HepG2 (cell line): ENCODE results near the gene PDZD7.

Experiments used
- BHLHE40 ChIP-seq: IDR thresholded peaks from 2 replicates; pipeline ENCODE4 v1.6.1; 2011; ENCODE audit warnings: low read length, improper control_type of control experiment
- CHD2 ChIP-seq: IDR thresholded peaks from 2 replicates; pipeline ENCODE4 v1.6.1; 2011; ENCODE audit warnings: low read depth, low read length, improper control_type of control experiment
- CTCF ChIP-seq: sonication (generic); formaldehyde crosslinking; IDR thresholded peaks from 2 replicates; pipeline ENCODE4 v1.5.0; 2020; ENCODE audit warnings: mild to moderate bottlenecking, missing genetic modification reagents, moderate library complexity
- MAFK ChIP-seq, 2 experiments: IDR thresholded peaks in 1 of 2; conservative IDR thresholded peaks in 1 of 2; 2 replicates each; pipeline ENCODE4 v1.6.1; 2011; ENCODE audit warnings: improper control_type of control experiment in 2 of 2, low read length in 2 of 2
- SP4 ChIP-seq: sonication (generic); formaldehyde crosslinking; IDR thresholded peaks from 2 replicates; pipeline ENCODE4 v1.8.1; 2023; ENCODE audit warnings: mild to moderate bottlenecking, missing genetic modification reagents
- ZBTB1 ChIP-seq: sonication (generic); formaldehyde crosslinking; IDR thresholded peaks from 2 replicates; pipeline ENCODE4 v1.4.0; 2020; ENCODE audit warnings: missing genetic modification reagents, borderline replicate concordance
- ZC3H13 ChIP-seq: sonication (generic); formaldehyde crosslinking; IDR thresholded peaks from 2 replicates; pipeline ENCODE4 v1.8.1; 2023; ENCODE audit warnings: mild to moderate bottlenecking, missing genetic modification reagents, moderate library complexity
- ZNF572 ChIP-seq: sonication (generic); formaldehyde crosslinking; IDR thresholded peaks from 2 replicates; pipeline ENCODE4 v1.5.1; 2020; ENCODE audit warnings: mild to moderate bottlenecking, missing genetic modification reagents

GRCh38 chr10:101010329-101010728, 20.6 kb downstream of the PDZD7 start:
- TF ChIP-seq ZNF572 = no peak
- no peak for TF ChIP-seq ZC3H13 (CRISPR knock-in tag)
- TF ChIP-seq ZBTB1 = no peak
- TF ChIP-seq MAFK (conservative IDR thresholded peaks at IDR 0.05 in 1 of 2, IDR thresholded peaks at IDR 0.05 in 1 of 2; ENCODE audit: low read length in 2 of 2) = no peak
- no peak for TF ChIP-seq CTCF (CRISPR knock-in tag)
- TF ChIP-seq CHD2 = no peak
- TF ChIP-seq SP4 (CRISPR knock-in tag) = no peak
- TF ChIP-seq BHLHE40 = no peak
